ENCODE data around the gene KLHL12.

The KLHL12 gene

GRCh38 chr1:202858331-202858730, 68.7 kb downstream of the KLHL12 start:
- no peaks in the 10 kb centered on the region for H3K4me1 ChIP-seq (ENCODE audit: control insufficient read depth, low read length)
- no peaks in the 10 kb centered on the region for H3K9me2 ChIP-seq (replicated peaks; ENCODE audit: control insufficient read depth, low read length)
- no peaks in the 10 kb centered on the region for H4K20me1 ChIP-seq (ENCODE audit: control insufficient read depth, insufficient read depth, low read depth, low read length)
- H3K4me3 ChIP-seq (ENCODE audit: low read length) = no peak overlapping the region
- H3K27me3 ChIP-seq (ENCODE audit: control insufficient read depth, low read length) = peaks cover 30% of the 10 kb centered on the region
- no peaks in the 10 kb centered on the region for H3K79me2 ChIP-seq (ENCODE audit: control insufficient read depth, low read length)
- H3F3A ChIP-seq (ENCODE audit: control insufficient read depth, insufficient read depth) = no peaks in the 10 kb centered on the region
- no peaks in the 10 kb centered on the region for H3K9me3 ChIP-seq (ENCODE audit: control insufficient read depth, insufficient read depth, low read length)
- H3K36me3 ChIP-seq (ENCODE audit: control insufficient read depth, low read length) = no peaks in the 10 kb centered on the region
- TF ChIP-seq CTCF (IDR thresholded peaks at IDR 0.05; ENCODE audit: low read depth, low read length, poor library complexity, severe bottlenecking) (no peak), EZH2phosphoT487 (IDR thresholded peaks at IDR 0.05; ENCODE audit: borderline replicate concordance, low read length) (no peak)
- H3K27ac ChIP-seq (ENCODE audit: low read depth, low read length) = no peak overlapping the region
- no peak overlapping the region for H3K4me2 ChIP-seq (ENCODE audit: low read length)

- Histone ChIP-seq H3K36me3 (ENCODE audit: control insufficient read depth, low read length) (no peaks in the 10 kb centered on the region), H3F3A (ENCODE audit: control insufficient read depth, insufficient read depth) (no peaks in the 10 kb centered on the region), H4K20me1 (ENCODE audit: control insufficient read depth, insufficient read depth, low read depth, low read length) (no peaks in the 10 kb centered on the region), H3K4me1 (ENCODE audit: control insufficient read depth, low read length) (peaks cover under 1% of the 10 kb centered on the region; the same call in 1 of the 2 replicates), H3K79me2 (ENCODE audit: control insufficient read depth, low read length) (no peaks in the 10 kb centered on the region), H3K9me3 (ENCODE audit: control insufficient read depth, insufficient read depth, low read length) (no peaks in the 10 kb centered on the region), H3K27me3 (ENCODE audit: control insufficient read depth, low read length) (peaks cover 18% of the 10 kb centered on the region), H3K4me3 (ENCODE audit: low read length) (no peak overlapping the region), H3K27ac (ENCODE audit: low read depth, low read length) (no peak overlapping the region), H3K9me2 (replicated peaks; ENCODE audit: control insufficient read depth, low read length) (no peaks in the 10 kb centered on the region), H3K4me2 (ENCODE audit: low read length) (no peak overlapping the region)
- no peak for TF ChIP-seq CTCF (IDR thresholded peaks at IDR 0.05; ENCODE audit: low read depth, low read length, poor library complexity, severe bottlenecking)
- no peak for TF ChIP-seq EZH2phosphoT487 (IDR thresholded peaks at IDR 0.05; ENCODE audit: borderline replicate concordance, low read length)
These were observed 69.9 kb downstream of the KLHL12 start for GRCh38 chr1:202857136-202857610.

GRCh38 chr1:202856014-202856413, 71.0 kb downstream of the KLHL12 start:
- no peak overlapping the region for H3K4me3 ChIP-seq (ENCODE audit: low read length)
- no peaks in the 10 kb centered on the region for H3K79me2 ChIP-seq (ENCODE audit: control insufficient read depth, low read length)
- H3F3A ChIP-seq (ENCODE audit: control insufficient read depth, insufficient read depth) = no peaks in the 10 kb centered on the region
- no peak overlapping the region for H3K4me2 ChIP-seq (ENCODE audit: low read length)
- no peaks in the 10 kb centered on the region for H3K9me3 ChIP-seq (ENCODE audit: control insufficient read depth, insufficient read depth, low read length)
- H3K4me1 ChIP-seq (ENCODE audit: control insufficient read depth, low read length) = peaks cover 6% of the 10 kb centered on the region
- H3K9me2 ChIP-seq (replicated peaks; ENCODE audit: control insufficient read depth, low read length) = no peaks in the 10 kb centered on the region
- no peak overlapping the region for H3K27ac ChIP-seq (ENCODE audit: low read depth, low read length)
- peaks cover 7% of the 10 kb centered on the region for H3K27me3 ChIP-seq (ENCODE audit: control insufficient read depth, low read length)
- no peaks in the 10 kb centered on the region for H3K36me3 ChIP-seq (ENCODE audit: control insufficient read depth, low read length)
- H4K20me1 ChIP-seq (ENCODE audit: control insufficient read depth, insufficient read depth, low read depth, low read length) = no peaks in the 10 kb centered on the region
- TF ChIP-seq EZH2phosphoT487 (IDR thresholded peaks at IDR 0.05; ENCODE audit: borderline replicate concordance, low read length) = no peak
- no peak for TF ChIP-seq CTCF (IDR thresholded peaks at IDR 0.05; ENCODE audit: low read depth, low read length, poor library complexity, severe bottlenecking)

All from DOHH2 (cell line).